ENCODE data around the gene SIMC1.
A peak's percentile ranks its signal among the peaks of the same experiment; 100 is the strongest.

The SIMC1 gene

DNA sequence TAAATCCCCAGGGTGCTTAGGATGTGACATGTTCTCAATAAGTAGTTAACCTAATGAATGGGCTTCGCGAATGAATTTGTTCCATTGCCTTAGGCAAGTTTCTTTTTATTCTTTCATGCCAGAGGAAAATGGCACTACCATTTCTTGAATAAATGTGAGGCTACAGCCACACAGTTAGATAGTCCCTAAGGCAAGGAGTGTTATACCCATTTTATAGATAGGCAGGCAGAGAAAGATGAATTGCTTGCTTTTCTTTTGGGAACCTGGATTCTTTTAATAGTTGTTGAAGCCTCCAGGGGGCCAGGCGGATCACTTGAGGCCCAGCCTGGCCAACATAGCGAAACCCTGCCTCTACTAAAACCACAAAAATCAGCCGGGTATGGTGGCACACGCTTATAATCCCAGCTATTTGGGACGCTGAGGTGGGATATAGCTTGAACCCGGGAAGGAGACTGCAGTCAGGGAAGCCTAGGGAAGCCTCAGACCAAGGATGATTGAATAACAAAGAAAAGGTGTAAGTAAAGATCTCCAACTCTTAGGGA, 149.2 kb downstream of the SIMC1 start:
- no peak for DNase-seq (ENCODE audit: low spot score)

DNA sequence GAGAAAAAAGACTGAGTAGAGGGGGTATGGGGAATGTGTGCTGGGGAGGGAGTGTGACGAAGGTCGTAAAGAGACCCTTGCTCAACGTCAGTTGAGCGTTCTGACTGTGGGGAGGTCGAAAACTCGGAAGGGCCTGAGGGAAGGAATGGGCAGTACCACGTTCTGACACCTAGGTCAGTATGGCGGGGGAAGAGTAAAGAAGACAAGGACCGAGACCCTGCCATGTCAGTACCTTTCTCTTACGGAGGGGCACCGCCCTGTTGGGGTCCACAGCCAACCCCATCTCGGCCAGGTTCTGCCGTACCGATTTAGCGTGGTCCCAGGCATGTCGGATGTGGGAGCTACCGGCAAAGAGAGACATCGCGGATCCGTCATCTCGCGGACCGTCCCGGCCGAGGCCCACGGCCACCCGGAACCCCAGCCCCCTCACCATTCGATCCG, 149.8 kb downstream of the SIMC1 start:
- no peak for DNase-seq (ENCODE audit: low spot score)

DNA sequence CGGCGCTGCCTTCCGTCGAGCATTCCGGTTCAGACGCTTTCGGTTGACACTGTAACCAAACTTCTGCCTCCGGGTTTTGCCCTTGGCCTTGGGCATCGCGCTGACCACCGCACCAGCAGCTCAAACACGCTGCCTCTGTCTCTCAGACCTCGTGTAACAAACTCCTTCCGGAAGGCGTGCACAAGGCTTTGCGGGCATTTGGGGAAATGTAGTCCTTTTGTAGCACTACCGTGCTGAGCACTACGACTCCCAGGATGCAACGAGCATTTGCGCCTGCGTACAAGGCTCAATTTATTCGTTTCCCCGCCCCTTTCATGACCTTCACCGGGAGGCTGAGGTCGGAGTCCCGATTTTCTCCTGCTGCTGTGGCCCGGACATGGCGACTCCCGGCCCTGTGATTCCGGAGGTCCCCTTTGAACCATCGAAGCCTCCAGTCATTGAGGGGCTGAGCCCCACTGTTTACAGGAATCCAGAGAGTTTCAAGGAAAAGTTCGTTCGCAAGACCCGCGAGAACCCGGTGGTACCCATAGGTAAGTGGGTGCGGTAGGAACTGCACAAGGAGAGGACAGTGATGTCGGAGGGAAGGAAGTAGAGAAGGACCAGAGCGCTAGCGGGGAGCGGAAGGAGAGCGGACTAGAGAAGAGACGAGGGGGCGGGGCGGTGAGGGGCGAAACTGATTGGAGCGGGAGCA, 150.4 kb downstream of the SIMC1 start, which contains the start of the genes HIGD2A and NOP16:
TSS of gene HIGD2A (plus strand) at position 308 of the 691 bp plus-strand sequence. CDS start at position 377, 69 bp downstream.
TSS of gene NOP16 (minus strand) at position 155 of the 691 bp plus-strand sequence. CDS start at position 96, 59 bp downstream.
- peak; percentile 100 for DNase-seq (ENCODE audit: low spot score)

GRCh38 chr5:176389135-176390123, 151.2 kb downstream of the SIMC1 start:
- no peak for DNase-seq (ENCODE audit: low spot score)

DNA sequence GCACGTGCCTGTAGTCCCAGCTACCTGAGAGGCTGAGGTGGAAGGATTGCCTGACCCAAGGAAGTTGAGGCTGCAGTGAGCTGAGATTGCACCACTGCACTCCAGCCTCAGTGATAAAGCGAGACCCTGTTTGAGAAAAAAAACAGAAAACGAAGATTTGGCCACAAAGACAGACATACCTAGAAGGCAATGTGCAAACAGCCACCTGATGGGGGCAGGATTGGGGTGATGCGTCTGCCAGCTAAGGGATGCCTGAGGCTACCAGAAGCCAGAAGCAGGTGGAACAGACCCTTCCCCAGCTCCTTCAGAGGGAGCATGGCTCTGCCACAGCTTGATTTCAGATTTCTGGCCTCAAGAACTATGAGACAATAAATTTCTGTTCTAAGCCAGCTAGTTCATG, 153.3 kb downstream of the SIMC1 start:
- DNase-seq (ENCODE audit: low spot score), result no peak

GRCh38 chr5:176391999-176392398, 153.8 kb downstream of the SIMC1 start:
- no peak for DNase-seq (ENCODE audit: low spot score)

DNA sequence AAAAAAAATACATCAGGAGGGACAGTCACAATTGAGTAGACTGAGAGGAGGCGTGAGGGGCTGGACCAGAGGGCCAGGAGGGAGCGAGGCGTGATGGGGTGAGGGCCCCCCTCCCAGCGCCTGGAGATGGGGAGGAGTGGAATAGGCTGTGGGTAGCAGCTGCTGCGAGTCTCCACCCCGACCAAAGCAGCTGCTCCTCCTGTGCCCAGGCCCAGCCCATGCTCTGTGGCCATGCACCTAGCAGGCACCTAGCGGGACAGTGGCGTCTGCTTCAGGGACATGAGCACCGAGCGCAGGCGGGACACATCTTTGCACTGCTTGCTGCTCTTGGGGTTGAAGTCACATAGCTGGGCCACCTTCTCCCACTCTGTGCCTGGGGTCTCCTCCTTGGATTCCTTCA, 154.3 kb downstream of the SIMC1 start:
- DNase-seq (ENCODE audit: low spot score), result no peak

- DNase-seq (ENCODE audit: low spot score), result no peak
Measured at GRCh38 chr5:176394096-176394495, 155.9 kb downstream of the SIMC1 start.

- DNase-seq (ENCODE audit: low spot score), result no peak
Measured at GRCh38 chr5:176394881-176395675, 156.9 kb downstream of the SIMC1 start.

All from pons (tissue), 1 donor.